ENCODE results near the gene NPFF.

NPFF gene

GRCh38 chr12:53480491-53481442 lies 26.5 kb downstream of the NPFF start:
- Histone ChIP-seq H3K9me3 (replicated peaks; ENCODE audit: low read length) (no peaks in the 10 kb centered on the region), H3K4me1 (ENCODE audit: control insufficient read depth, insufficient read depth, low read length) (peaks cover 33% of the 10 kb centered on the region), H3K9ac (ENCODE audit: low read depth, low read length) (peak overlapping the region; percentile 9), H3K27me3 (ENCODE audit: control insufficient read depth, insufficient read depth, low read length) (no peaks in the 10 kb centered on the region), H3K36me3 (ENCODE audit: insufficient read depth, low read length) (peaks cover 79% of the 10 kb centered on the region), H3K4me2 (ENCODE audit: low read length) (peak overlapping the region; percentile 15), H3K4me3 (ENCODE audit: low read length) (no peak overlapping the region)

DNA sequence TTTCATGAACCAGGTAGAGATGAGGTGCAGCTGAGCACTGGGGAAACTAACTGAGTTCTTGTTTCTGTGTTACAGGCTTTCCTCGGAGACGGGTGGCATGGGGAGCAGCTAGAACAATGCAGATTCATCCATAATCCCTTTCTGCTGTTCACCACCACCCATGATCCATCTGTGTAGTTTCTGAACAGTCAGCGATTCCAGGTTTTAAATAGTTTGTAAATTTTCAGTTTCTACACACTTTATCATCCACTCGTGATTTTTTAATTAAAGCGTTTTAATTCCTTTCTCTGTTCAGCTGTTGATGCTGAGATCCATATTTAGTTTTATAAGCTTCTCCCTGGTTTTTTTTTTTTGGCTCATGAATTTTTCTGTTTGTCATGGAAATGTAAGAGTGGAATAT lies 28.0 kb downstream of the NPFF start:
- Histone ChIP-seq H3K4me1 (ENCODE audit: control insufficient read depth, insufficient read depth, low read length) (peaks cover 34% of the 10 kb centered on the region), H3K27me3 (ENCODE audit: control insufficient read depth, insufficient read depth, low read length) (no peaks in the 10 kb centered on the region), H3K9ac (ENCODE audit: low read depth, low read length) (no peak overlapping the region), H3K36me3 (ENCODE audit: insufficient read depth, low read length) (peaks cover 90% of the 10 kb centered on the region), H3K4me2 (ENCODE audit: low read length) (no peak overlapping the region), H3K9me3 (replicated peaks; ENCODE audit: low read length) (no peaks in the 10 kb centered on the region), H3K4me3 (ENCODE audit: low read length) (no peak overlapping the region)

DNA sequence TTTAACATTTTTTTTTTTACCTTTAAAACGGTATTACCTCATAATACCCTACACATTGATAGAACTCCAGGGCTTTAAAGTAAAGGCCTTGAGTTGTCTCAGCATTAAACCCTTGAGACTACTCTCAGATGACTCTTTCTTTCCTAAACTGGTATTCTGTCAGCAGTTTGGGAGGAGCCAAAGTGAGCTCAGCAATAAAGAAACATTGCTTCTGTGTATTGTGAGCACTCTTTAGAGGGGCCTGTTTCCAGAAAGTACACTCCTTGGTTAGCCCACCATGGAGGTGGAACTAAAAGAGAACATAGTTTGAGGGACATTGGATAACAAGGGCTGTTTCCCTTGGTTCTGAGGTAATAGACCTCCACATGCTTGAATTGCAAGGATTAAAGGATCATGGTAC lies 28.4 kb downstream of the NPFF start:
- H3K9me3 ChIP-seq (replicated peaks; ENCODE audit: low read length), result no peaks in the 10 kb centered on the region
- no peak overlapping the region for H3K9ac ChIP-seq (ENCODE audit: low read depth, low read length)
- no peak overlapping the region for H3K4me2 ChIP-seq (ENCODE audit: low read length)
- peaks cover 38% of the 10 kb centered on the region for H3K4me1 ChIP-seq (ENCODE audit: control insufficient read depth, insufficient read depth, low read length)
- H3K4me3 ChIP-seq (ENCODE audit: low read length), result no peak overlapping the region
- H3K36me3 ChIP-seq (ENCODE audit: insufficient read depth, low read length), result peaks cover 90% of the 10 kb centered on the region
- no peaks in the 10 kb centered on the region for H3K27me3 ChIP-seq (ENCODE audit: control insufficient read depth, insufficient read depth, low read length)

- no peak overlapping the region for H3K4me2 ChIP-seq (ENCODE audit: low read length)
- H3K9ac ChIP-seq (ENCODE audit: low read depth, low read length), result no peak overlapping the region
- H3K36me3 ChIP-seq (ENCODE audit: insufficient read depth, low read length), result peaks cover 89% of the 10 kb centered on the region
Observed at GRCh38 chr12:53476769-53477209, 30.5 kb downstream of the NPFF start.

DNA sequence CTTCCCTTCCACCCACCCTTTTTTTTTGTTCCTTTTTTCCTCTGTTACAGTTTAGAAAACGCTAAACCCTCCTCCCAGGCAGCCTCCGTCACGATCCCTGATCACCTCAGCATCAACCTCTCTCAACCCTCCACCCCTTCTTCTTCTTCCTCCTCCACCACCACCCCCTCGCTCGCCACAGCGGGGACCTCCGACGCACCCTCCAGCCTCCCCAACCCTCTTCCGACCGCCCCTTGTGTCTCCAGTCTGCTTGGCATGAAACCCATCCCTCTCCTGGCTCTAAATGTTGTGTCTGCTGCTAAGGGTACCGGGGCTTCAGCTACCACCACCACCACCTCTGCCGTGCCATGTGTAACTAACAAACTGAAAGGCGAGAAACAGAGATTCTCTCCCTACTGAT lies 32.5 kb downstream of the NPFF start:
- Histone ChIP-seq H3K9ac (ENCODE audit: low read depth, low read length) (no peak overlapping the region), H3K4me3 (ENCODE audit: low read length) (no peak overlapping the region), H3K27me3 (ENCODE audit: control insufficient read depth, insufficient read depth, low read length) (no peaks in the 10 kb centered on the region), H3K9me3 (replicated peaks; ENCODE audit: low read length) (no peaks in the 10 kb centered on the region), H3K4me2 (ENCODE audit: low read length) (no peak overlapping the region), H3K4me1 (ENCODE audit: control insufficient read depth, insufficient read depth, low read length) (peaks cover 28% of the 10 kb centered on the region), H3K36me3 (ENCODE audit: insufficient read depth, low read length) (peaks cover 96% of the 10 kb centered on the region)

More at GRCh38 chr12:53476769-53477209, 30.5 kb downstream of the NPFF start:
- Histone ChIP-seq H3K4me3 (ENCODE audit: low read length) (no peak overlapping the region), H3K27me3 (ENCODE audit: control insufficient read depth, insufficient read depth, low read length) (no peaks in the 10 kb centered on the region), H3K4me1 (ENCODE audit: control insufficient read depth, insufficient read depth, low read length) (peaks cover 46% of the 10 kb centered on the region), H3K9me3 (replicated peaks; ENCODE audit: low read length) (no peaks in the 10 kb centered on the region)

GRCh38 chr12:53474077-53474476 lies 33.2 kb downstream of the NPFF start:
- H3K4me2 ChIP-seq (ENCODE audit: low read length), result no peak overlapping the region
- H3K36me3 ChIP-seq (ENCODE audit: insufficient read depth, low read length), result peaks cover 96% of the 10 kb centered on the region
- H3K27me3 ChIP-seq (ENCODE audit: control insufficient read depth, insufficient read depth, low read length), result no peaks in the 10 kb centered on the region
- no peaks in the 10 kb centered on the region for H3K9me3 ChIP-seq (replicated peaks; ENCODE audit: low read length)
- H3K9ac ChIP-seq (ENCODE audit: low read depth, low read length), result no peak overlapping the region
- no peak overlapping the region for H3K4me3 ChIP-seq (ENCODE audit: low read length)
- H3K4me1 ChIP-seq (ENCODE audit: control insufficient read depth, insufficient read depth, low read length), result peaks cover 22% of the 10 kb centered on the region

DNA sequence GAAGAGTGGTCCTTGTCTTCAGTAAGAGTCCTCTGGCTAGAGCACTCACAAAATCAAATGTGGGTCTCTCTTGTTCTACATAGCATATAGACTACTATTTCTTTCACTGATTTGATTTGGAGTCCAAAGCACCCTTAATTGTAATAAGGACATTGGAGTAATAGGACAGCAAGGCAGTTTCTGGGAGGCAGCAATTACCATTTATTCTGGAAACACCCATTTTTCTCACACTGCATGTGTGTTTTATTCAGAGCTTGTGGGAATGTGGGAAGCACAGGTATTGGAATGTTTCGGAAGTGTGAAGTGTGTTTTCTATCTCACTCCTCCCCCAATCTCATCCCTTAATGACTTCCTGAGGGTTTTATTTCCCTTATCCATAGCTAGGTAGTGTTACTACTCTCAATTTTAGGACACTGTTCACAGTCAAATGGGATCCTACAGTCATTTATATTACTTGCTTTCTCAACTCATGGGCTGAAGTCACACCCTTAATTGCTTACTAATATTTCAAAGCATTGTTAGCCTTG lies 35.2 kb downstream of the NPFF start:
- peaks cover 14% of the 10 kb centered on the region for H3K4me1 ChIP-seq (ENCODE audit: control insufficient read depth, insufficient read depth, low read length)
- H3K27me3 ChIP-seq (ENCODE audit: control insufficient read depth, insufficient read depth, low read length), result no peaks in the 10 kb centered on the region
- no peak overlapping the region for H3K9ac ChIP-seq (ENCODE audit: low read depth, low read length)
- no peaks in the 10 kb centered on the region for H3K9me3 ChIP-seq (replicated peaks; ENCODE audit: low read length)
- no peak overlapping the region for H3K4me2 ChIP-seq (ENCODE audit: low read length)
- H3K4me3 ChIP-seq (ENCODE audit: low read length), result no peak overlapping the region
- H3K36me3 ChIP-seq (ENCODE audit: insufficient read depth, low read length), result peaks cover 98% of the 10 kb centered on the region

DNA sequence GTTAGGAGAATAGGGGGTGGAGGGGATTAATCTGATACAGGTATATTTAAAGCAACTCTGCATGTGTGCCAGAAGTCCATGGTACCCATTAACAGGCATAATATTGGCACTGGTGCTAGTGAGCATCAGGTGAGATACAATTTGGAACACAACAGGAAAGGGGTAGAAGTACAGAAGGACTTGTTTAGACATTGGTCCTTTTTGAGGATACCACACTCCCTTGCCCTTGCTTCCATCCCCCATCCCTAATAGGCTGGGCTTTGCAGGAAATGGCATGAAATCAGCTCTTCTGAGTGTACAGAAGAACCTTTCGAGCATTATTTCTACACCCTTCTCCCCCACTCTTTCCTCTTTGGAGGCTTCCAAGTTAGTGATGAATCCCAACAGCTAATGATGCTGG lies 39.0 kb downstream of the NPFF start:
- Histone ChIP-seq H3K4me3 (ENCODE audit: low read length) (no peak overlapping the region), H3K4me1 (ENCODE audit: control insufficient read depth, insufficient read depth, low read length) (peaks cover 10% of the 10 kb centered on the region), H3K27me3 (ENCODE audit: control insufficient read depth, insufficient read depth, low read length) (no peaks in the 10 kb centered on the region), H3K4me2 (ENCODE audit: low read length) (no peak overlapping the region), H3K9me3 (replicated peaks; ENCODE audit: low read length) (no peaks in the 10 kb centered on the region), H3K36me3 (ENCODE audit: insufficient read depth, low read length) (peaks cover 97% of the 10 kb centered on the region), H3K9ac (ENCODE audit: low read depth, low read length) (no peak overlapping the region)

DNA sequence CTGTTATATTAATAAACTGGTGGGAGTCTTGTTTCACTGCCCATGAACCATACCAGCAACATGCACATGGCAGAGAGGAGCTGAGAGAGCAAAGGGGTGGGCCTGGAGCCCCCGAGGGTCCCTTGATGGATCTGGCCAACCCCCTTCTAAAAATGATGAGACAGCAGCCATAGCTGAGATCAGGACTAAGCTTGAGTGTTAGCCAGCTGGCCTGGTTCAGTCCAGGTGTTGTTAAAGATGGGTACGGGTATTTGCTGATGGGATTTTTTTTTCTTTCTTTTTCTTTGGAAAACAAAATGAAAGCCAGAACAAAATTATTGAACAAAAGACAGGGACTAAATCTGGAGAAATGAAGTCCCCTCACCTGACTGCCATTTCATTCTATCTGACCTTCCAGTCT lies 39.4 kb downstream of the NPFF start:
- no peak overlapping the region for H3K4me2 ChIP-seq (ENCODE audit: low read length)
- no peaks in the 10 kb centered on the region for H3K27me3 ChIP-seq (ENCODE audit: control insufficient read depth, insufficient read depth, low read length)
- peaks cover 10% of the 10 kb centered on the region for H3K4me1 ChIP-seq (ENCODE audit: control insufficient read depth, insufficient read depth, low read length)
- no peaks in the 10 kb centered on the region for H3K9me3 ChIP-seq (replicated peaks; ENCODE audit: low read length)
- no peak overlapping the region for H3K4me3 ChIP-seq (ENCODE audit: low read length)
- peaks cover 97% of the 10 kb centered on the region for H3K36me3 ChIP-seq (ENCODE audit: insufficient read depth, low read length)
- H3K9ac ChIP-seq (ENCODE audit: low read depth, low read length), result no peak overlapping the region

GRCh38 chr12:53467082-53467481 lies 40.2 kb downstream of the NPFF start:
- no peak overlapping the region for H3K4me3 ChIP-seq (ENCODE audit: low read length)
- H3K27me3 ChIP-seq (ENCODE audit: control insufficient read depth, insufficient read depth, low read length), result no peaks in the 10 kb centered on the region
- no peaks in the 10 kb centered on the region for H3K9me3 ChIP-seq (replicated peaks; ENCODE audit: low read length)
- H3K36me3 ChIP-seq (ENCODE audit: insufficient read depth, low read length), result peaks cover 97% of the 10 kb centered on the region
- no peak overlapping the region for H3K9ac ChIP-seq (ENCODE audit: low read depth, low read length)
- peaks cover 2% of the 10 kb centered on the region for H3K4me1 ChIP-seq (ENCODE audit: control insufficient read depth, insufficient read depth, low read length)
- no peak overlapping the region for H3K4me2 ChIP-seq (ENCODE audit: low read length)

DNA sequence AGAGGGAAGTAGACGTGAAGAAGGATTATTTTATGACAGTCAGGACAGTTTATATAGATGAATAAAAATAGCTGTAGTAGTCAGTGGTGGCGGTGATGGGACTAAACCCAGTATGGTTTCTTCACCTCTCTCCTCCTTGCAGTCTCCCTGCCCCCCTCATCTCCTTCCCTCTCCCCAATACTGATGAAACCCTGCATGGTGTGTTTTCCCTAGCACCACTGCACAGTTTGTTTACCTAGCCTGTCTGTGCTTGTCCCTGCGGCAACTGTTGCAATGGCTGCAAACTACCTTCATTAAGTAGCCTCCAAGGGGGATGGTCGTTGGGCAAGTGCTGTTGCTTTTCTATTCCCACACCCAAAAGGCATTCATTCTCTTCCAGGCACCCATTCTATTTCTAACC lies 40.6 kb downstream of the NPFF start:
- no peak overlapping the region for H3K9ac ChIP-seq (ENCODE audit: low read depth, low read length)
- no peak overlapping the region for H3K4me3 ChIP-seq (ENCODE audit: low read length)
- no peaks in the 10 kb centered on the region for H3K4me1 ChIP-seq (ENCODE audit: control insufficient read depth, insufficient read depth, low read length)
- no peaks in the 10 kb centered on the region for H3K9me3 ChIP-seq (replicated peaks; ENCODE audit: low read length)
- no peak overlapping the region for H3K4me2 ChIP-seq (ENCODE audit: low read length)
- H3K27me3 ChIP-seq (ENCODE audit: control insufficient read depth, insufficient read depth, low read length), result no peaks in the 10 kb centered on the region
- peaks cover 97% of the 10 kb centered on the region for H3K36me3 ChIP-seq (ENCODE audit: insufficient read depth, low read length)

DNA sequence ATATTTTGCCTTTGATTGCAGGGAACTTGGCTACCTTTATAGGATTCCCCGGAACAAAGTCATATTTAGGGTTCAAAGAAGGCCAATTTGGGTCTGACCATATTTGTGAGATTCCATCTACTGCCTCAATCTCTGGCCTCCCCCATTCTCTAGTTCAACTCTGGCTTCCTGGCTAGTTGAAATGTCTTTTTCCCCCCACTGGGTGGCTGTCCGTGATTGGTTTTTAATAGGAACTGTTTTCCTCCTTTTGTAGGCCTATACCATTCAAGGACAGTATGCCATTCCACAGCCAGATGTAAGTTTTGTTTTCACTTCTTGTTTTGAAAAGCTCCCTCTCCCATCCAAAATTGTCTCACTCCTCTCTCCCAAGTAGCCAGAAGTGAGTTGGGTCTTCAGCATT lies 41.6 kb downstream of the NPFF start:
- no peaks in the 10 kb centered on the region for H3K27me3 ChIP-seq (ENCODE audit: control insufficient read depth, insufficient read depth, low read length)
- H3K9me3 ChIP-seq (replicated peaks; ENCODE audit: low read length), result no peaks in the 10 kb centered on the region
- H3K9ac ChIP-seq (ENCODE audit: low read depth, low read length), result no peak overlapping the region
- H3K4me2 ChIP-seq (ENCODE audit: low read length), result no peak overlapping the region
- H3K4me1 ChIP-seq (ENCODE audit: control insufficient read depth, insufficient read depth, low read length), result no peaks in the 10 kb centered on the region
- no peak overlapping the region for H3K4me3 ChIP-seq (ENCODE audit: low read length)
- peaks cover 97% of the 10 kb centered on the region for H3K36me3 ChIP-seq (ENCODE audit: insufficient read depth, low read length)

Measured in skeletal muscle satellite cell (primary cell).